Measurements from ENCODE around the gene ITPR3. TPM values are rescaled to one million over a fixed set of nuclear protein-coding genes. Genes with fewer than 3 reads are reported as not detected.

Gene ITPR3
- total RNA-seq, 1 donor from 2014 or later, result 17.7 TPM

DNA sequence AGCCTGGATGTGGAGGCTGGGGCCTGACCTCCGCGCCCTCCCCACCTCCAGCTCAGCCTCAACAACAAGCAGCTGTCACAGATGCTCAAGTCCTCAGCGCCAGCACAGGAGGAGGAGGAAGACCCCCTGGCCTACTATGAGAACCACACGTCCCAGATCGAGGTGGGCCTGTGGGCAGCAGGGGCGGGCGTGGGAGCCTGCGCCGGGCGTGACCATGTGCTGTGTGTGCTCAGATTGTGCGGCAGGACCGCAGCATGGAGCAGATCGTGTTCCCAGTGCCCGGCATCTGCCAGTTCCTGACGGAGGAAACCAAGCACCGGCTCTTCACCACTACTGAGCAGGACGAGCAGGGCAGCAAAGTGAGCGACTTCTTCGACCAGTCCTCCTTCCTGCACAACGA is 66.9 kb downstream of the ITPR3 start:
- no peak for FAIRE-seq
- no peaks in the 10 kb centered on the region for H4K20me1 ChIP-seq (ENCODE audit: insufficient read depth, low read length)
- H3K27ac ChIP-seq (ENCODE audit: low read depth, low read length), result no peak overlapping the region
- no peaks in the 10 kb centered on the region for H3K79me2 ChIP-seq (ENCODE audit: insufficient read depth, low read length)
- Mint-ChIP-seq H3K4me3 (ENCODE audit: unreplicated experiment) (no peak overlapping the region), H3K27me3 (ENCODE audit: low read depth, unreplicated experiment) (no peaks in the 10 kb centered on the region), H3K27ac (ENCODE audit: unreplicated experiment) (no peak overlapping the region), H3K4me1 (ENCODE audit: low read depth, unreplicated experiment) (peaks cover 7% of the 10 kb centered on the region), H3K36me3 (ENCODE audit: low read depth, unreplicated experiment) (peaks cover 24% of the 10 kb centered on the region), H3K9me3 (ENCODE audit: unreplicated experiment) (no peaks in the 10 kb centered on the region)
- no peak overlapping the region for H3K4me3 ChIP-seq (ENCODE audit: insufficient read depth, low read depth, low read length)
- peaks cover 20% of the 10 kb centered on the region for H3K4me1 ChIP-seq (ENCODE audit: insufficient read depth, low read length)
- no peaks in the 10 kb centered on the region for H3K27me3 ChIP-seq (ENCODE audit: insufficient read depth, low read length)
- no peaks in the 10 kb centered on the region for H3K9me3 ChIP-seq (ENCODE audit: insufficient read depth, low read depth, low read length)
- no peak overlapping the region for H3K9ac ChIP-seq (ENCODE audit: low read length)
- no peaks in the 10 kb centered on the region for H3K36me3 ChIP-seq (ENCODE audit: insufficient read depth, low read length)
- DNase-seq (ENCODE audit: low read depth), result no peak
- H2AFZ ChIP-seq (ENCODE audit: low read depth, low read length), result no peak overlapping the region
- H3K4me2 ChIP-seq (ENCODE audit: low read length), result no peak overlapping the region
- TF ChIP-seq, protein P1, sequence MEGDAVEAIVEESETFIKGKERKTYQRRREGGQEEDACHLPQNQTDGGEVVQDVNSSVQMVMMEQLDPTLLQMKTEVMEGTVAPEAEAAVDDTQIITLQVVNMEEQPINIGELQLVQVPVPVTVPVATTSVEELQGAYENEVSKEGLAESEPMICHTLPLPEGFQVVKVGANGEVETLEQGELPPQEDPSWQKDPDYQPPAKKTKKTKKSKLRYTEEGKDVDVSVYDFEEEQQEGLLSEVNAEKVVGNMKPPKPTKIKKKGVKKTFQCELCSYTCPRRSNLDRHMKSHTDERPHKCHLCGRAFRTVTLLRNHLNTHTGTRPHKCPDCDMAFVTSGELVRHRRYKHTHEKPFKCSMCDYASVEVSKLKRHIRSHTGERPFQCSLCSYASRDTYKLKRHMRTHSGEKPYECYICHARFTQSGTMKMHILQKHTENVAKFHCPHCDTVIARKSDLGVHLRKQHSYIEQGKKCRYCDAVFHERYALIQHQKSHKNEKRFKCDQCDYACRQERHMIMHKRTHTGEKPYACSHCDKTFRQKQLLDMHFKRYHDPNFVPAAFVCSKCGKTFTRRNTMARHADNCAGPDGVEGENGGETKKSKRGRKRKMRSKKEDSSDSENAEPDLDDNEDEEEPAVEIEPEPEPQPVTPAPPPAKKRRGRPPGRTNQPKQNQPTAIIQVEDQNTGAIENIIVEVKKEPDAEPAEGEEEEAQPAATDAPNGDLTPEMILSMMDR (IDR thresholded peaks at IDR 0.05; ENCODE audit: insufficient read depth, low read depth, low read length), result no peak
- no peak for TF ChIP-seq EZH2 (IDR thresholded peaks at IDR 0.05; ENCODE audit: insufficient read depth, low read length)

DNA sequence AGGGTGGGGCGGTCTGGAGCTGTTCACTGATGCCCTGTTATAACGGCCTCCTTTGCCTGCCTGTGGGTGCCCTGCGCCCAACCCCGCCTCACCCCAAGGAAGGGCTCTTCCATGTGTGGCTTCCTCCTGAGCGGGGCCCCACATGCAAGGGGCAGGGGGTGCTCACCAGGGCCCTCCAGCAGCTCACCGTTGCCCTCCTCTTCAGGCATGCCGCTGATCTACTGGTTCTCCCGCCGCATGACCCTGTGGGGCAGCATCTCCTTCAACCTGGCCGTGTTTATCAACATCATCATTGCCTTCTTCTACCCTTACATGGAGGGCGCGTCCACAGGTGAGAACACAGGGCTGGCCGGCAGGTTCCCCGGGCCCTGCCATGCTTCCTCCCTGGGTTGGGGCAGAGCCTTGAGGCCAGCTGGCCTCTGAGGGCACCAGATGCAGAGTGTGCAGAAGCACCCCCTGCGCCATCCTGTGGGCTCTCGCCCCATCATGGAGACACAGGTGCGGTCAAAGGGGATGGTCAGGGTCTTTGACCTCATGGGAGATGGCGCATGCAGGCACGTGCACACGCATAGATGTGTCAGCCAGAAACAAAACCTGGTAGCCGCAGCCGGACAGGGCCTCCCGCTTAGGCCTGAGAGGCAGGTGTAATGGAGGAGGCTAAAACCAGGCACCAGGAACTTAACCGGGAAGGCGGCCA is 67.5 kb downstream of the ITPR3 start:
- no peak overlapping the region for H3K4me3 Mint-ChIP-seq (ENCODE audit: unreplicated experiment)
- TF ChIP-seq EZH2 (IDR thresholded peaks at IDR 0.05; ENCODE audit: insufficient read depth, low read length), result no peak
- TF ChIP-seq, protein P1 (IDR thresholded peaks at IDR 0.05; ENCODE audit: insufficient read depth, low read depth, low read length), result no peak
- no peaks in the 10 kb centered on the region for H3K27me3 Mint-ChIP-seq (ENCODE audit: low read depth, unreplicated experiment)
- no peaks in the 10 kb centered on the region for H3K36me3 ChIP-seq (ENCODE audit: insufficient read depth, low read length)
- H3K4me1 ChIP-seq (ENCODE audit: insufficient read depth, low read length), result peaks cover 15% of the 10 kb centered on the region
- peak overlapping the region; percentile 34 for H3K27ac Mint-ChIP-seq (ENCODE audit: unreplicated experiment)
- peaks cover 7% of the 10 kb centered on the region for H3K4me1 Mint-ChIP-seq (ENCODE audit: low read depth, unreplicated experiment)
- no peak overlapping the region for H3K27ac ChIP-seq (ENCODE audit: low read depth, low read length)
- no peak overlapping the region for H3K4me3 ChIP-seq (ENCODE audit: insufficient read depth, low read depth, low read length)
- no peaks in the 10 kb centered on the region for H4K20me1 ChIP-seq (ENCODE audit: insufficient read depth, low read length)
- H3K9ac ChIP-seq (ENCODE audit: low read length), result no peak overlapping the region
- no peaks in the 10 kb centered on the region for H3K9me3 Mint-ChIP-seq (ENCODE audit: unreplicated experiment)
- H3K79me2 ChIP-seq (ENCODE audit: insufficient read depth, low read length), result no peaks in the 10 kb centered on the region
- FAIRE-seq, result no peak
- no peak for DNase-seq (ENCODE audit: low read depth)
- H3K27me3 ChIP-seq (ENCODE audit: insufficient read depth, low read length), result no peaks in the 10 kb centered on the region
- H3K9me3 ChIP-seq (ENCODE audit: insufficient read depth, low read depth, low read length), result no peaks in the 10 kb centered on the region
- H2AFZ ChIP-seq (ENCODE audit: low read depth, low read length), result no peak overlapping the region
- H3K36me3 Mint-ChIP-seq (ENCODE audit: low read depth, unreplicated experiment), result peaks cover 25% of the 10 kb centered on the region
- H3K4me2 ChIP-seq (ENCODE audit: low read length), result no peak overlapping the region

DNA sequence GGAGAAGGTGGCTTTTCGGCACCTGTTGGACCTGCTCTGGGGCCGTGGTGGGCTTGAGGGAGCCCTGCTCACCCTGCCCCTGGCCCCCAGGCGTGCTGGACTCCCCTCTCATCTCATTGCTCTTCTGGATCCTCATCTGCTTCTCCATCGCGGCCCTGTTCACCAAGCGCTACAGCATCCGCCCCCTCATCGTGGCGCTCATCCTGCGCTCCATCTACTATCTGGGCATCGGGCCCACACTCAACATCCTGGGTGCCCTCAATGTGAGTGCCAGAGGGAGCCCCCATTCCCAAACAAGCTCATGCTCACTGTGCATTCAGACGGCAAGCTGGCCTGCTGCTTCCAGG is 68.0 kb downstream of the ITPR3 start:
- Histone ChIP-seq H3K9me3 (ENCODE audit: insufficient read depth, low read depth, low read length) (no peaks in the 10 kb centered on the region), H3K27ac (ENCODE audit: low read depth, low read length) (no peak overlapping the region), H3K27me3 (ENCODE audit: insufficient read depth, low read length) (no peaks in the 10 kb centered on the region), H3K9ac (ENCODE audit: low read length) (no peak overlapping the region), H3K4me2 (ENCODE audit: low read length) (no peak overlapping the region), H3K4me1 (ENCODE audit: insufficient read depth, low read length) (peaks cover 20% of the 10 kb centered on the region), H3K36me3 (ENCODE audit: insufficient read depth, low read length) (no peaks in the 10 kb centered on the region), H3K4me3 (ENCODE audit: insufficient read depth, low read depth, low read length) (no peak overlapping the region), H3K79me2 (ENCODE audit: insufficient read depth, low read length) (no peaks in the 10 kb centered on the region), H2AFZ (ENCODE audit: low read depth, low read length) (no peak overlapping the region), H4K20me1 (ENCODE audit: insufficient read depth, low read length) (no peaks in the 10 kb centered on the region)
- FAIRE-seq (no peak), DNase-seq (ENCODE audit: low read depth) (no peak)
- Mint-ChIP-seq H3K27ac (ENCODE audit: unreplicated experiment) (peak overlapping the region; percentile 34), H3K9me3 (ENCODE audit: unreplicated experiment) (no peaks in the 10 kb centered on the region), H3K4me1 (ENCODE audit: low read depth, unreplicated experiment) (peaks cover 12% of the 10 kb centered on the region), H3K36me3 (ENCODE audit: low read depth, unreplicated experiment) (peaks cover 28% of the 10 kb centered on the region), H3K27me3 (ENCODE audit: low read depth, unreplicated experiment) (no peaks in the 10 kb centered on the region), H3K4me3 (ENCODE audit: unreplicated experiment) (no peak overlapping the region)
- TF ChIP-seq EZH2 (IDR thresholded peaks at IDR 0.05; ENCODE audit: insufficient read depth, low read length), result no peak
- TF ChIP-seq, protein P1 (IDR thresholded peaks at IDR 0.05; ENCODE audit: insufficient read depth, low read depth, low read length), result no peak
